ENCODE measurements around the gene CAMK1D. TPM values are rescaled to one million over a fixed set of nuclear protein-coding genes. Genes with fewer than 3 reads are reported as not detected.

Gene CAMK1D
- total RNA-seq, 3 donors from 2014 or later (not counting 1 experiment from before 2014, with no cell fraction given): 44.2 to 56.4 (median 49.7) TPM

DNA sequence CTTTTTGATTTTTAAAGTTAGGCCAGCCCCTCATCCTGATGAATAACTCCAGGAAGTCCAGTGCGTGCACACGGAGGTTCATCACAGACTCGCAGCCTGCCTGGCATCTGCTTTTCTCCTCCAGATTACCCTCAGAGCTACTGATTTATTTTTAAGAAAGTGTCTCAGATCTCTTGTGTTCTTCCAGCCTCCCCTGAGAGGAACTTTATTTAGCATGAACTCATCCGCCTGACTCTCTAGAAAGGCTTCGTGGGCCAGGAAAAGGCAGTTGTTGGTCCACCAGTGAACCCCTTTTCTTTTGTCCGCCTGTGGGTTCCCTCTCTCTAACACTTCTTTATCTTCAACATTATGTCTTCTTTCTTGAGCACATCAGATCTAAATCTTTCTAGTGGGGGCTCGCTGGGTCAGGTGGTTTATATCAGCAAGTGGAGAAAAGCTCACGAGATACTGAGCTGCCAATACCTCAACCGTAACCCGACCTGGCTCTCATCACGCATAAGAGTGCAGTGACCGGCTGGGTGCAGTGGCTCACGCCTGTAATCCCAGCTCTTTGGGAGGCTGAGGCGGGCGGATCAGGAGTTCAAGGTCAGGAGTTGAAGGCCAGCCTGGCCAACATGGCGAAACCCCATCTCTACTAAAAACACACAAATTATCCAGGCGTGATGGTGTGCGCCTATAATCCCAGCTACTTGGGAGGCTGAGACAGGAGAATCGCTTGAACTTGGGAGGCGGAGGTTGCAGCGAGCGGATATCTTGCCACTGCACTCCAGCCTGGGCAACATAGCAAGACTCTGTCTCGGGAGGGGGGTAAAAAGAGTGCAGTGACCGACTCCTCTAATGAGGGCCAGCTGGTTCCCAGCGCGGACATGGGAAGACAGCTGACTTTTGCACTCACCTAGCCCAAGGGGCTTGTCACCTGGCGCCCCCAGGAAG is 489.9 kb downstream of the CAMK1D start:
- WGBS (ENCODE audit: insufficient coverage): 77% methylated on average over 27 of the region's 27 CpGs
- H3K4me1 Mint-ChIP-seq: no peaks in the 10 kb centered on the region
- no peak overlapping the region for H3K4me3 ChIP-seq (ENCODE audit: low read length)
- no peaks in the 10 kb centered on the region for H3K36me3 ChIP-seq (ENCODE audit: control insufficient read depth, insufficient read depth, low read length)
- H3K9me3 ChIP-seq (ENCODE audit: control insufficient read depth, insufficient read depth, low read length): no peaks in the 10 kb centered on the region
- no peak overlapping the region for H3K4me3 Mint-ChIP-seq
- no peaks in the 10 kb centered on the region for H3K27me3 ChIP-seq (ENCODE audit: control insufficient read depth, insufficient read depth, low read length)
- H3K4me1 ChIP-seq (ENCODE audit: control insufficient read depth, insufficient read depth, low read length): no peaks in the 10 kb centered on the region
- DNase-seq: no peak
- no peaks in the 10 kb centered on the region for H3K36me3 Mint-ChIP-seq
- no peak for ATAC-seq
- no peaks in the 10 kb centered on the region for H3K9me3 Mint-ChIP-seq
- H3K27me3 Mint-ChIP-seq (ENCODE audit: low read depth in 2 of 2): no peaks in the 10 kb centered on the region
- H3K27ac ChIP-seq (ENCODE audit: low read length): no peak overlapping the region
- TF ChIP-seq, protein P1, sequence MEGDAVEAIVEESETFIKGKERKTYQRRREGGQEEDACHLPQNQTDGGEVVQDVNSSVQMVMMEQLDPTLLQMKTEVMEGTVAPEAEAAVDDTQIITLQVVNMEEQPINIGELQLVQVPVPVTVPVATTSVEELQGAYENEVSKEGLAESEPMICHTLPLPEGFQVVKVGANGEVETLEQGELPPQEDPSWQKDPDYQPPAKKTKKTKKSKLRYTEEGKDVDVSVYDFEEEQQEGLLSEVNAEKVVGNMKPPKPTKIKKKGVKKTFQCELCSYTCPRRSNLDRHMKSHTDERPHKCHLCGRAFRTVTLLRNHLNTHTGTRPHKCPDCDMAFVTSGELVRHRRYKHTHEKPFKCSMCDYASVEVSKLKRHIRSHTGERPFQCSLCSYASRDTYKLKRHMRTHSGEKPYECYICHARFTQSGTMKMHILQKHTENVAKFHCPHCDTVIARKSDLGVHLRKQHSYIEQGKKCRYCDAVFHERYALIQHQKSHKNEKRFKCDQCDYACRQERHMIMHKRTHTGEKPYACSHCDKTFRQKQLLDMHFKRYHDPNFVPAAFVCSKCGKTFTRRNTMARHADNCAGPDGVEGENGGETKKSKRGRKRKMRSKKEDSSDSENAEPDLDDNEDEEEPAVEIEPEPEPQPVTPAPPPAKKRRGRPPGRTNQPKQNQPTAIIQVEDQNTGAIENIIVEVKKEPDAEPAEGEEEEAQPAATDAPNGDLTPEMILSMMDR (IDR thresholded peaks at IDR 0.05): no peak
- intact Hi-C loops (cut with micrococcal nuclease): no loop called here
- H3K27ac Mint-ChIP-seq: no peak overlapping the region

DNA sequence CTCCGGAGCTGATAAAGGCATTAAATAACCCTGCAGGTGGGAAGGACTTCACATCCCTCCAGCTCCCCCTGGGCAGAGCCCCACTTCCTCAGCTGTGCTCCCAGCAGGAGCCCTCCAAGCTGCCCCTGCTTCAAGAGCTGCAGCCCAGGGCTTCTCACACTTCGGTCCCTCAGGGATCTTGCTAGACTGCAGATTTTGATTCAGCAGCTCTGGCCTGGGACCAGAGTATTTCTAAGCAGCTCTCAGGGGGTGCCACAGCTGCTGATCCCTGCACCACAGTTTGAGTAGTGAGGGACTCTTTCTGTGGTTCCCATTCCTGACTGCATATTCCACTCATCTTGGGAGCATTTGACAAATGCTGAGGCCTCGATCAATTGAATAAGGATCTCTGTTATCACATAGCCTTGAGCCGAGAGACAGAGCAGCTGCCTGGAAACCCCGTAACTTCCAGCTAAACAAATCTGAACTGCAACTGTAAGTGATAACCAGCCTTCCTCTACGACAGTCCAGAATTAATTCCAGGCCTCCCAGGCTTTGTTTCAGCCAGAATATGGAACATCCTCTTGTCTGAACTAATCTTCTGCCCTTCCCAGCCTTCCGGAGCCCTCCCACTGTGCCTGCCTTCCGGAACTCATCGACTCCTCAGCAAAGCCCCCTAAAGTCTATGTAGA is 490.7 kb downstream of the CAMK1D start:
- no peak for DNase-seq
- H3K9me3 Mint-ChIP-seq: no peaks in the 10 kb centered on the region
- no peaks in the 10 kb centered on the region for H3K4me1 ChIP-seq (ENCODE audit: control insufficient read depth, insufficient read depth, low read length)
- H3K9me3 ChIP-seq (ENCODE audit: control insufficient read depth, insufficient read depth, low read length): no peaks in the 10 kb centered on the region
- no peak overlapping the region for H3K4me3 ChIP-seq (ENCODE audit: low read length)
- H3K36me3 Mint-ChIP-seq: no peaks in the 10 kb centered on the region
- H3K27ac Mint-ChIP-seq: no peak overlapping the region
- intact Hi-C loops (cut with micrococcal nuclease): no loop called here
- no peaks in the 10 kb centered on the region for H3K27me3 Mint-ChIP-seq (ENCODE audit: low read depth in 2 of 2)
- 83% methylated on average over 8 of the region's 9 CpGs for WGBS (ENCODE audit: insufficient coverage)
- no peaks in the 10 kb centered on the region for H3K36me3 ChIP-seq (ENCODE audit: control insufficient read depth, insufficient read depth, low read length)
- H3K4me1 Mint-ChIP-seq: no peaks in the 10 kb centered on the region
- ATAC-seq: no peak
- H3K4me3 Mint-ChIP-seq: no peak overlapping the region
- H3K27ac ChIP-seq (ENCODE audit: low read length): no peak overlapping the region
- TF ChIP-seq, protein P1 (IDR thresholded peaks at IDR 0.05): no peak
- H3K27me3 ChIP-seq (ENCODE audit: control insufficient read depth, insufficient read depth, low read length): no peaks in the 10 kb centered on the region

GRCh38 chr10:12841426-12841825 is 492.1 kb downstream of the CAMK1D start:
- Mint-ChIP-seq H3K36me3 (no peaks in the 10 kb centered on the region), H3K9me3 (no peaks in the 10 kb centered on the region), H3K27me3 (ENCODE audit: low read depth in 2 of 2) (peaks cover 0 to 7% of the 10 kb centered on the region in 2 donors), H3K27ac (no peak overlapping the region), H3K4me3 (no peak overlapping the region), H3K4me1 (no peaks in the 10 kb centered on the region)
- intact Hi-C loops (cut with micrococcal nuclease): no loop called here
- 90% methylated on average over 10 of the region's 10 CpGs for WGBS (ENCODE audit: insufficient coverage)
- DNase-seq: no peak
- Histone ChIP-seq H3K27ac (ENCODE audit: low read length) (no peak overlapping the region), H3K4me3 (ENCODE audit: low read length) (no peak overlapping the region), H3K27me3 (ENCODE audit: control insufficient read depth, insufficient read depth, low read length) (no peaks in the 10 kb centered on the region), H3K4me1 (ENCODE audit: control insufficient read depth, insufficient read depth, low read length) (no peaks in the 10 kb centered on the region), H3K9me3 (ENCODE audit: control insufficient read depth, insufficient read depth, low read length) (no peaks in the 10 kb centered on the region), H3K36me3 (ENCODE audit: control insufficient read depth, insufficient read depth, low read length) (no peaks in the 10 kb centered on the region)
- TF ChIP-seq, protein P1 (IDR thresholded peaks at IDR 0.05): no peak
- no peak for ATAC-seq
